HepG2 (cell line): ENCODE data around the gene C9orf78. TPM values are rescaled to one million over a fixed set of nuclear protein-coding genes. Genes with fewer than 3 reads are reported as not detected.

ENCODE experiments used
- ARID2 ChIP-seq: sonication (generic); formaldehyde crosslinking; IDR thresholded peaks from 2 replicates; pipeline ENCODE4 v1.8.1; 2022; ENCODE audit warnings: mild to moderate bottlenecking, missing genetic modification reagents, borderline replicate concordance
- CBX1 ChIP-seq: IDR thresholded peaks from one replicate; pipeline ENCODE4 v1.6.1; 2016; ENCODE audit warnings: antibody characterized with exemption, low read depth
- CHCHD3 ChIP-seq: sonication (generic); formaldehyde crosslinking; IDR thresholded peaks from 2 replicates; pipeline ENCODE4 v1.8.0; 2022; ENCODE audit warnings: mild to moderate bottlenecking, missing genetic modification reagents, moderate library complexity
- JUN ChIP-seq: sonication (generic); formaldehyde crosslinking; IDR thresholded peaks from 2 replicates; pipeline ENCODE4 v1.4.0; 2020; ENCODE audit warnings: mild to moderate bottlenecking, missing genetic modification reagents
- RELA ChIP-seq: sonication (generic); formaldehyde crosslinking; IDR thresholded peaks from 2 replicates; pipeline ENCODE4 v1.4.0; 2020; ENCODE audit warnings: missing genetic modification reagents
- SOX6 ChIP-seq, 2 experiments: fragments of 450-650 bp in 1 of 2; sonication (generic) in 1 of 2; formaldehyde crosslinking in 1 of 2; IDR thresholded peaks; 2 replicates each; pipeline versions ENCODE4 v1.4.0 to v1.6.1; 2017 to 2020; ENCODE audit warnings: antibody characterized with exemption in 1 of 2, mild to moderate bottlenecking in 1 of 2, missing genetic modification reagents in 1 of 2
- ZFAT ChIP-seq: sonication (generic); formaldehyde crosslinking; conservative IDR thresholded peaks from 2 replicates; pipeline ENCODE4 v1.8.1; 2023; ENCODE audit warnings: missing genetic modification reagents, inconsistent platforms
- ZIK1 ChIP-seq: sonication (generic); formaldehyde crosslinking; IDR thresholded peaks from 2 replicates; pipeline ENCODE4 v1.5.0; 2020; ENCODE audit warnings: mild to moderate bottlenecking, low read depth, missing genetic modification reagents, borderline replicate concordance
- ZNF274 ChIP-seq: sonication (generic); formaldehyde crosslinking; IDR thresholded peaks from 2 replicates; pipeline ENCODE4 v1.5.1; 2020; ENCODE audit warnings: mild to moderate bottlenecking, missing genetic modification reagents
- ZNF326 ChIP-seq: sonication (generic); formaldehyde crosslinking; IDR thresholded peaks from 2 replicates; pipeline ENCODE4 v1.4.0; 2020; ENCODE audit warnings: missing genetic modification reagents, borderline replicate concordance
- ZNF777 ChIP-seq: sonication (generic); formaldehyde crosslinking; IDR thresholded peaks from 2 replicates; pipeline ENCODE4 v1.4.0; 2020; ENCODE audit warnings: missing genetic modification reagents
- polyA plus RNA-seq, 8 experiments: library from polyadenylated mRNA; depleted of rRNA in 3 of 8; stranded (reverse) in 7 of 8; unstranded in 1 of 8; fragments of >200 nt; fragmentation: Illumina TruSeq in 4 of 8; extraction: Trizol in 4 of 8; gene quantifications; 2 replicates each; pipeline versions ENCODE4 v1.2.1 to v1.2.3, GENCODE V29; 2011 to 2016; ENCODE audit warnings: low read depth in 4 of 8, missing spikeins in 1 of 8, mixed read lengths in 1 of 8; ENCODE audit not compliant: insufficient read depth in 1 of 8
- total RNA-seq, 5 experiments: library from RNA; depleted of rRNA; stranded (reverse); fragments of >200 nt; fragmentation: Illumina TruSeq; extraction: Trizol; gene quantifications; 2 replicates each; pipeline ENCODE4 v1.2.3, GENCODE V29; 2016; ENCODE audit warnings: low read depth in 1 of 5
- TF ChIP-seq, protein P1 (sequence below): sonication (generic); formaldehyde crosslinking; IDR thresholded peaks from 2 replicates; pipeline ENCODE4 v1.4.0; 2020; ENCODE audit warnings: mild to moderate bottlenecking, missing genetic modification reagents, borderline replicate concordance
- TF ChIP-seq, protein P2 (sequence below): sonication (generic); formaldehyde crosslinking; IDR thresholded peaks from 2 replicates; pipeline ENCODE4 v1.4.0; 2020; ENCODE audit warnings: missing genetic modification reagents
- TF ChIP-seq, protein P3 (sequence below): IDR thresholded peaks from 2 replicates; pipeline ENCODE4 v1.6.1; 2016; ENCODE audit warnings: control low read depth
- TF ChIP-seq, protein P4 (sequence below): sonication (generic); formaldehyde crosslinking; IDR thresholded peaks from 2 replicates; pipeline ENCODE4 v1.8.1; 2023; ENCODE audit warnings: mild to moderate bottlenecking, moderate library complexity, missing genetic modification reagents
- TF ChIP-seq, protein P5 (sequence below), 2 experiments: sonication (generic) in 1 of 2; formaldehyde crosslinking in 1 of 2; IDR thresholded peaks; 2 replicates each; pipeline versions ENCODE4 v1.4.0 to v1.6.1; 2016 to 2020; ENCODE audit warnings: borderline replicate concordance in 1 of 2, low read depth in 1 of 2, mild to moderate bottlenecking in 1 of 2, missing genetic modification reagents in 1 of 2
- TF ChIP-seq, protein P6 (sequence below): sonication (generic); formaldehyde crosslinking; IDR thresholded peaks from 2 replicates; pipeline ENCODE4 v1.5.0; 2020; ENCODE audit warnings: missing genetic modification reagents

C9orf78 gene
- total and polyA plus RNA-seq, 2 of the 13 experiments (the other 11 are each of a cell fraction or from before 2014, with no cell fraction given), result 18.4 to 35.5 TPM

DNA sequence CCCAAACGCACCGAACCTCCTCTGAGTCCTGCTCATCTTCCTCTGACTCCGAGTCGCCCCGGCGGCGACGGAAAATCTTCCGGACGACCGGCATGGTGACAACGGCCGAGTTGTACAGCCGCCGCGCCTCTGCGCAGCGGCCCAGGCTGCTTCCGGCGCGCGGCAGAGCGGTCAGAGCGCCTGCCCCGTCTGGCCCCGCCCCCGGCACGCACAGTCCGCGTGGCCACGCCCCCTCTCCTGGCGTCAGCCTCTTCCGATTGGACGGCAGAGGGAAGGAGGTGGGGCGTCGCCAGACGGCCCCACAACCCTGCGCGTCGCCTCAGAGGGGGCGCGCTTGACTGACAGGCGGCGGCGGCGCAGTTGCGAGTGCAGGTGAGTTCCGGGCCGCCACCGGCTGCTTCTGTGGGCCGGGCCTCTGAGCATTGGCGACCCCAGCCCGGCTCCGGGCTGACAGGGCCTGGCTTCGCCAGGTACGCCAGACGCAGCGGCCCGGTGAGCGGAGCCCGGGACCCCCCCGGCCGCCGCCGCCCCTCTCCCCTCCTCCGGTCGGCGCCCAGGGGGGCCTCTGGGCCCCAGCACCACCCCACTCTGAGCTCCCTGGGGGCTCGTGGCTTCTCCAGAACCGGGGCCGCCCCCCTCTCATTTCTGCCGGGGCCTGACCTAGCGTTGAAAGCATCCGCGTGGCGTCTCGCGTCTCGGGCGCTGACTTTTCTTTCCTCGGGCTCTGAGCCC lies at the start of gene C9orf78, which contains the start of gene USP20 (continued):
- TF ChIP-seq, protein P1, sequence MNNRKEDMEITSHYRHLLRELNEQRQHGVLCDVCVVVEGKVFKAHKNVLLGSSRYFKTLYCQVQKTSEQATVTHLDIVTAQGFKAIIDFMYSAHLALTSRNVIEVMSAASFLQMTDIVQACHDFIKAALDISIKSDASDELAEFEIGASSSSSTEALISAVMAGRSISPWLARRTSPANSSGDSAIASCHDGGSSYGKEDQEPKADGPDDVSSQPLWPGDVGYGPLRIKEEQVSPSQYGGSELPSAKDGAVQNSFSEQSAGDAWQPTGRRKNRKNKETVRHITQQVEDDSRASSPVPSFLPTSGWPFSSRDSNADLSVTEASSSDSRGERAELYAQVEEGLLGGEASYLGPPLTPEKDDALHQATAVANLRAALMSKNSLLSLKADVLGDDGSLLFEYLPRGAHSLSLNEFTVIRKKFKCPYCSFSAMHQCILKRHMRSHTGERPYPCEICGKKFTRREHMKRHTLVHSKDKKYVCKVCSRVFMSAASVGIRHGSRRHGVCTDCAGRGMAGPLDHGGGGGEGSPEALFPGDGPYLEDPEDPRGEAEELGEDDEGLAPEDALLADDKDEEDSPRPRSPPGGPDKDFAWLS (CRISPR knock-in tag), result no peak
- TF ChIP-seq CHCHD3, result no peak
- 0 out of 2 replicates have a peak, but pooled peaks have one; percentile 48 for TF ChIP-seq ZNF777
- TF ChIP-seq, protein P2, sequence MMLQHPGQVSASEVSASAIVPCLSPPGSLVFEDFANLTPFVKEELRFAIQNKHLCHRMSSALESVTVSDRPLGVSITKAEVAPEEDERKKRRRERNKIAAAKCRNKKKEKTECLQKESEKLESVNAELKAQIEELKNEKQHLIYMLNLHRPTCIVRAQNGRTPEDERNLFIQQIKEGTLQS (CRISPR knock-in tag), result no peak
- TF ChIP-seq, protein P3, sequence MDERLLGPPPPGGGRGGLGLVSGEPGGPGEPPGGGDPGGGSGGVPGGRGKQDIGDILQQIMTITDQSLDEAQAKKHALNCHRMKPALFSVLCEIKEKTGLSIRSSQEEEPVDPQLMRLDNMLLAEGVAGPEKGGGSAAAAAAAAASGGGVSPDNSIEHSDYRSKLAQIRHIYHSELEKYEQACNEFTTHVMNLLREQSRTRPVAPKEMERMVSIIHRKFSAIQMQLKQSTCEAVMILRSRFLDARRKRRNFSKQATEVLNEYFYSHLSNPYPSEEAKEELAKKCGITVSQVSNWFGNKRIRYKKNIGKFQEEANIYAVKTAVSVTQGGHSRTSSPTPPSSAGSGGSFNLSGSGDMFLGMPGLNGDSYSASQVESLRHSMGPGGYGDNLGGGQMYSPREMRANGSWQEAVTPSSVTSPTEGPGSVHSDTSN (CRISPR knock-in tag), result peak; percentile 89
- no peak for TF ChIP-seq ARID2 (CRISPR knock-in tag)
- TF ChIP-seq SOX6 (IDR thresholded peaks at IDR 0.05), result no peak
- peak; percentile 4; the same call in 1 of the 2 replicates for TF ChIP-seq SOX6 (CRISPR knock-in tag; IDR thresholded peaks at IDR 0.05)
- no peak for TF ChIP-seq ZIK1
- TF ChIP-seq, protein P4, sequence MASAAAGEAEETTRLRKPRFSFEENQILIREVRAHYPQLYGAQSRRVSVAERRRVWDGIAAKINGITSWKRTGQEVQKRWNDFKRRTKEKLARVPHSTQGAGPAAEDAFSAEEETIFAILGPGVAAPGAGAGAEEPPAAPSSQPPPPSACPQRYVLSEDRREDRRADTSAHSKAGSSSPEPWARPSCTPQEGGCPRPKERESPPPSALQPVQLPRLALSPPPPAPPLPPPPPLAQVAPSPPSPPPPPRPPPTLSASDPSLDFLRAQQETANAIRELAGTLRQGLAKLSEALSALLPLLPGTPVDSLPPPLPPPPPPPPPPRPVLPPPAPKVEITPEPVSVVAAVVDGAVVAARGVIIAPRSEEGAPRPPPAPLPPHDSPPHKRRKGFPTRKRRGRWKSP, result peak; percentile 63; the same call in 1 of the 2 replicates
- TF ChIP-seq JUN (CRISPR knock-in tag), result no peak
- TF ChIP-seq ZNF274 (CRISPR knock-in tag), result 0 out of 2 replicates have a peak, but pooled peaks have one; percentile 58
- TF ChIP-seq, protein P5, sequence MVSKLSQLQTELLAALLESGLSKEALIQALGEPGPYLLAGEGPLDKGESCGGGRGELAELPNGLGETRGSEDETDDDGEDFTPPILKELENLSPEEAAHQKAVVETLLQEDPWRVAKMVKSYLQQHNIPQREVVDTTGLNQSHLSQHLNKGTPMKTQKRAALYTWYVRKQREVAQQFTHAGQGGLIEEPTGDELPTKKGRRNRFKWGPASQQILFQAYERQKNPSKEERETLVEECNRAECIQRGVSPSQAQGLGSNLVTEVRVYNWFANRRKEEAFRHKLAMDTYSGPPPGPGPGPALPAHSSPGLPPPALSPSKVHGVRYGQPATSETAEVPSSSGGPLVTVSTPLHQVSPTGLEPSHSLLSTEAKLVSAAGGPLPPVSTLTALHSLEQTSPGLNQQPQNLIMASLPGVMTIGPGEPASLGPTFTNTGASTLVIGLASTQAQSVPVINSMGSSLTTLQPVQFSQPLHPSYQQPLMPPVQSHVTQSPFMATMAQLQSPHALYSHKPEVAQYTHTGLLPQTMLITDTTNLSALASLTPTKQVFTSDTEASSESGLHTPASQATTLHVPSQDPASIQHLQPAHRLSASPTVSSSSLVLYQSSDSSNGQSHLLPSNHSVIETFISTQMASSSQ (IDR thresholded peaks at IDR 0.05; ENCODE audit: low read depth), result no peak
- TF ChIP-seq, protein P5 (CRISPR knock-in tag; IDR thresholded peaks at IDR 0.05; ENCODE audit: borderline replicate concordance), result peak; percentile 32; the same call in 1 of the 2 replicates
- TF ChIP-seq ZFAT (CRISPR knock-in tag), result no peak
- TF ChIP-seq RELA (CRISPR knock-in tag), result no peak
- no peak for TF ChIP-seq CBX1
- TF ChIP-seq, protein P6, sequence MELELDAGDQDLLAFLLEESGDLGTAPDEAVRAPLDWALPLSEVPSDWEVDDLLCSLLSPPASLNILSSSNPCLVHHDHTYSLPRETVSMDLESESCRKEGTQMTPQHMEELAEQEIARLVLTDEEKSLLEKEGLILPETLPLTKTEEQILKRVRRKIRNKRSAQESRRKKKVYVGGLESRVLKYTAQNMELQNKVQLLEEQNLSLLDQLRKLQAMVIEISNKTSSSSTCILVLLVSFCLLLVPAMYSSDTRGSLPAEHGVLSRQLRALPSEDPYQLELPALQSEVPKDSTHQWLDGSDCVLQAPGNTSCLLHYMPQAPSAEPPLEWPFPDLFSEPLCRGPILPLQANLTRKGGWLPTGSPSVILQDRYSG (CRISPR knock-in tag), result peak; percentile 24; the same call in 1 of the 2 replicates
- no peak for TF ChIP-seq ZNF326 (CRISPR knock-in tag)
